GM19467 (cell line): ENCODE data around the gene NBAS.

ENCODE experiments used
- ATAC-seq: cut with Tn5 transposase; IDR thresholded peaks from one replicate; pipeline ENCODE4 v1.9.1; 2021; ENCODE audit warnings: mild to moderate bottlenecking, moderate library complexity; ENCODE audit not compliant: unreplicated experiment

Gene NBAS

GRCh38 chr2:15152382-15152781 lies 408.8 kb downstream of the NBAS start:
- ATAC-seq, result no peak

DNA sequence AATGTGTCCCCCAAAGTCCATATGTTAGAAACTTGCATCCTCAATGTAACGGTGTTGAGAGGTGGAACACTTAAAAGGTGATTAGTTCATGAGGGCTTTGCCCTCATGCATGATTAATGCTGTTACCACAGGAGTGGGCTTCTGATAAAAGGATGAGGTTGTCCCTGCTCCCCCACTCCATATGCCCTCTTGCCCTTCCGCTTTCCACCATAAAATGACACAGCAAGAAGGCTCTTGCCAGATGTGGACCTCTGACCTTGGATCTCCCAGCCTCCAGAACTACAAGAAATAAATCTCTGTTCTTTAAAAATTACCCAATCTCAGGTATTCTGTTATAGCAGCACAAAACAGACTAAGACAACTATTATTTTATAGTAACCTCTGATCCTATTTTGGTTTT lies 412.1 kb downstream of the NBAS start:
- ATAC-seq, result no peak

DNA sequence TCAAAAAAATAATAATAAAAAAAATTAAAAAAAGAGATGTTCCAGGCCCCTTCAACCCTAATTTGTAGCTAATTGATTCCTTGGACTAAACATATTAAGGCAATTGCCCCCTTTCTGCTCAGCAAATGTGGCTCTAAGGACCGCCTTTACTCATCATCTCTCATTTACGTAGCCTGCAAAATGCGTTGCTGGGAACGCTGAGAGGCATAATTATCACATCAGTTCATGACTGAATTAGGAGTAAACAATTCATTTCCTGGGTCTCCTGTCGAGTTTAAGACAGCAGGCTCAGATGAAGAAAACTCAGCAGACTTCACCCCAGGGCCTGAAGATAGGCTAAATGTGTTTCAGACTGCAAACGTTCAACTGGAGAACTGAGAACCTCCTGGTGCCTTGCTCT lies 413.5 kb downstream of the NBAS start:
- no peak for ATAC-seq

- ATAC-seq, result no peak
Measured at GRCh38 chr2:15146960-15147359, 414.2 kb downstream of the NBAS start.

DNA sequence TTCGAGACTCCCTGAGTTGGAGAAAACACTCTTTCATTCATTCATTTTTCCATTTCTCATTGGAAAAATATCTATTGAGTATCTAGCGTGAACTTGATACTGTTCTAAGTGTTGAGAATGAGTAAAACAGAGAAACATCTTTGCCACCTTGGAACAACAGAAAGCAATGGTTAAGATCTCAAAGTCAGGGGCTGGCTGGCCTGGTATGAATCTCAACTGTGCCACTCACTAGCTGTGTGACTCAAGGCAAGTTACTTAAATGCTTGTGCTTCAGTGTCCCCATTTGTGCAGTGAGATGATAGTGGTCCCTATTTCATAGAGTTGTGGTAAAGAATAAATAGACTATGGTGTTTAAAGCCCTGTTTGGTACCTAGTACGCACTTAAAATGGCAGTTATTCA lies 415.2 kb downstream of the NBAS start:
- no peak for ATAC-seq

GRCh38 chr2:15145046-15145817 lies 415.9 kb downstream of the NBAS start:
- no peak for ATAC-seq

DNA sequence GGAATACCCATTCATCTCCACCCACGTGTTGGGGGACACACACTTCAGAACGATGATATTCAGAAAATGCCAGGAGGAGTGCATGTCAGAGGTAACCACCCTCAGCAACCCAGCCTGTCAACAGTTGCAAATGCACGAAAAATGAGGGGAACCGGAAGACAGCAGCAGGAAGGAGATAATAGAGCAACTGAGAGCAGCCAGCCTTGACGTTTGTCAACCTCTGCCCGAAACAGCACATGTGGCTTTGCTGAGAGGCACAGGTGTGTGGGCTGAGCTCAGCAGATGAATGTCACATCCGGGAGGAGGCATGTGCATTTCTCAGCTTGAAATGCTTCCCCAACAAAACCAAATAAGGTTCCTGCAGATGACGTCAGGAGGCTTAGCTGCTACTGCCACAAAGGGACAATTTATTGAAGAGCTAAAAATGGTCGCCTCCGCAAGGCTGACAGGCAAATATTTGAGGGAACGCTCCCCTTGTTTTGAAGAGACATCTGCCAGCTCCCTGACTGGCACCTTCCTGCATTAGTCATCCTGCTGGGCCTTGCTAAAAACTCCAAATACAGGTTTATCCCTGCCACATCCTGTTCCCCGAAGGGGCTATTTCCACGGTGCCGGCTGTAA lies 419.0 kb downstream of the NBAS start:
- ATAC-seq, result peak; percentile 100

GRCh38 chr2:15141211-15141610 lies 419.9 kb downstream of the NBAS start:
- ATAC-seq, result no peak

GRCh38 chr2:15136639-15137038 lies 424.5 kb downstream of the NBAS start:
- no peak for ATAC-seq

DNA sequence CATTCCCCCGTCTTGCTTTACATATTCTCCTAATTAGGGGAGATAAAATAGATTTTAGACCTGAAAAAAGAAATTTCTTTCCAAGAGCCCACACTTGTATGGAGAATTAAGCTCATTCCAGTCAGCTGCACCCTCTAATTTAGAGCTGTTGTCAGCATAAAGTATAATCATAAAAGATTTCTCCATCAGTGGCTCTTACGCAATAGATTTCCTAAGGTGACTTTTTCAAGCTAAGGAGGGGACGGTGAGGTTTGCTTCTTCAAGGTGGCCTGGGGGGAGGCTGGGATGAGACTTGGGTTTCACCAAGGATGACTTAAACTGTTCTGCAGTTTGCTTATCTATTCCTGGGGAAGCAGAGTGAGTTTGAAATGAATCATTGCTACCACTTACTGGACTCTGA lies 426.2 kb downstream of the NBAS start:
- ATAC-seq, result no peak

- no peak for ATAC-seq
Measured at GRCh38 chr2:15133461-15133860, 427.7 kb downstream of the NBAS start.

DNA sequence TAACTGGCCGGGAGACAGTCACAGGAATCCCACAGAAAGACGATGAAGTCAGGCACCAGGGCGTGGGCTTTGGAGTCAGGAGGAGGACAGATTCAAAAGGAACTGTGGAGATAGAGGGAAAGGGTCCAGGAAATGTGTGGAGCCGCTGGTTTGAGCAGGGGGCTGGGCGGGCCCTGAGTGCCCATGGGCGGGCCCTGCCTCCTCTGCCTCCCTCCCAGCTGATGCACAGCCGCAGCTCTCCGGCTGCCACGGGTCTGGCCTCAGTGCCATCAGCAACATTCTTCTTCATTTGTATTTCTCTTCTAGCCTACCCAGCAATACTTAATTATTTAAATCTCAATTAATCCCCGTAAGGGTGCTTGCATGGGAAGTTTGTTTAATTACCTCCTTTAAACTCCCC lies 432.3 kb downstream of the NBAS start:
- no peak for ATAC-seq

DNA sequence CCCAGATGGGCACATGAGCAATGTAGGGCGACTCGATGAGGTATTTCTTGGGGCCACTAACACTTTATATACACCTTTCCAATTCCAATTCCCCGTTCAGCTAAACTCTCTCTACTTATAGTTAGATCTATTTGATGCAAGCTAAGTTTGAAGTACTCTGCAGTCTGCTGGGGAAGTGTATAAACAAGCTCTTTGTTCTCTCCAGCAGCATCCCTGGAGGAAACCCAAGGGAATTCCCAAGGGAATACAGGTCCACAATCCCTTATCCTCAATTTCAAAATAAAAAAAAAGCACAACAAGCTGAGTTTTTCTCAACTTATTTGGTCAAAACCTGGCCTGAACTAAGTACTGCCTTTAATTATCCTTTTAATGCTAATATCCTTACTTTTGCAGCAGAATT lies 433.3 kb downstream of the NBAS start:
- no peak for ATAC-seq

GRCh38 chr2:15127301-15127700 lies 433.8 kb downstream of the NBAS start:
- ATAC-seq, result no peak

DNA sequence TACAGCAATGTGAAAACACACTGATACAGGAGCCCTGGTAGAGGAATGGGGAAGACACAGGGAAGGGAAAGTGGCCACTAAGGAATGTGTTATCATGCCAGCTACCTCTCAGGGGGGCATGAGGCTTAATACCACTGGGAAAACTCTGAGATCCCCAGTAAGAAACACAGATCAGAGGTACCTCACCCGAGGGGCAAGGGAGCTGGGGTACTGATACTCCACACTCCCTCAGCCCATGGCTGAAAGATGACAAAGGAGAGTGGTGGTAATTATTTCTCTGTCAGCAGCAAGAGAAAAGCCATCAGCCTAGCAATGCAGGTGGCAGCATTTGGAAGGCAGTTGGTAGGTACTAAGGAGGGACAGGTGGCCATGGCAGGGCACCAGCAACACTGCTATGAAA lies 434.8 kb downstream of the NBAS start:
- no peak for ATAC-seq

DNA sequence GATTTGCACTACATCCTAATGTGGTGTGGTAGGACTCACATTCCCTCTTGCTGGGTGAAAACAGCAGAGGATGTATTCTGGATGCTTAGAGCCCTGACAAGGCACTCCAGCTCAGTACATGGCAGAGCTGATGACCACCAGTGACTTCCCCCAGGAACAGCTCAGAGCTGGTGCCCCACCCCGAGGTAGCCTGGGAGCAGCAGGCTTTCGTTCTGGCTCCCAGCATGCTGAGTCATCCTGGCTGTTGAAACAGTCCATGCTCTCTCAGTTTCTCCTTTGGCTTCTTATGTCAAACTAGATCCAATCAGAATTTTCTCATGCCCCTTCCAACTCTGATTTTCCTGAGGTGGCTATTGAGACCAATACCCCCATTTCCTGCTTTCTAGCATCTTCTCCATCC lies 438.2 kb downstream of the NBAS start:
- ATAC-seq, result no peak

DNA sequence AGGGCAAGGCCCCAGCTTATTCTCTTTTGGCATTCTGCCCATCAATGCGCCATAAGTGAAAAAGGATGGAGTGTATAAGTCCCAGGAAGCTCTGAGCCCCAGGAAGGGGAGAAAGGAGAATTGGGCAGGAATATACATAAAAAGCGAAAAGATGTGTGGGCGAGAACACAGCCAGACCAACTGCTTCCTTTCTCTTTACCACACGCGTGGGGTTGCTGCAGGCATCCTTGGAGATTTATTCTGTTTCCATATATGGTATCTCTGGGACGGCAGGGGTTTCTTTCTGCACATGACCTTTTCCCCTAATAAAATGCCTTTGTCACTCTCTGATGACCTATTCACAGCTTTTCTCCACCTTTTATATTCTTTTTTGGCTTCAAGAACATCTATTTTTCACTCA lies 440.5 kb downstream of the NBAS start:
- ATAC-seq, result no peak

DNA sequence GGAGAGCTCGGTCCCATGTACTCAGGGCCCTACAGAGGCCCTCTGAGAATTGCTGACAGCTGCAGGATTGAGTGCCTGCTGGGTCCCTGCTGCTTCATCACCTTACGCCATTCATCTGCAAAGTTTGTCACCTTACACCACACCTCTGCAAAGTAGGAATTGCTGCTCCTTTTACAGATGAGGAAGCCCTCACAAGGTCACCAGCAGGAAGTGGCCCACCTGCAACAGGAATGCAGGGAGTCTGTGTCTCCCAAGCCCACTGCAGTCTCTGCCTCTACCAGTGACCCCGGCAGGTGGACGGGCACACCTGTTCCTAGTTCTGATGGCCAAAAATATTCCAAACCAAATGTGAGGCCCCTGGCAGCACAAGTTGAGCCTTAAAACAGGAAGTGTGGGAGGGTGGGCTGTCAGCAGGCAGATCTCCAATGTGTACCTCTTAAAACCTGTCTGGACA lies 441.4 kb downstream of the NBAS start:
- ATAC-seq, result no peak

DNA sequence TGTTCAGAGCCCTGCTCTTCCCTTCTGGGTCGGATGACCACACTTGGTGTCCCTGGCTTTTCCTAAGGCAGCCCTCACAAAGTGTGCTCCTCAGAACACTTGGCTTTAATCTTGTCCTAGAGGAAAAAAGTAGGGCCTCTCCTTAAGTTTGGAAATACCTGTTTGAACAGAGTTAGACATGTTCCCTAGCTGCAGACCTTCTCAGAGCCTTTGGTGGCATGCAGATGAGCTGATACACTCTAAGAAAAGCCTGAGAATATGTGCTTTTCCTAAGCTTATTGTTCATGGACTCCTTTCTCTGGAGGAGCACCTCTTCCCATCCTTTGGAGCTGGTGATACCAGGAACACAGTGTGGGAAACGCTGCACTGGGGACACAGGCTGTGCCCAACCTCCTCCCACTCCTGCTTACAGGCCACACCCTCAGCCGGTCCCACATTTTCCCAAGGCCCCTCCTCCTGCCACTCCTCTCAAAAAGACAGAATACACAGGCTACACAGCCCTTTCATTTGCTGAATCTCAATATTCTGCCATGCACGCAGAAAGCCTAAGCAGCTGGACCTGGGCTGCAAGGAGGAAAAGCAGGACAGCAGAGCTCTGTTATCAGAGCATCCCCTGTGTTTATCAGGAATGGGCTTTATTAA lies 443.6 kb downstream of the NBAS start:
- ATAC-seq, result no peak
